Hematopoietic multipotent progenitor cell (in vitro differentiated cells): ENCODE results near the gene MVD. TPM values are rescaled to one million over a fixed set of nuclear protein-coding genes. Genes with fewer than 3 reads are reported as not detected.
A peak's percentile ranks its signal among the peaks of the same experiment; 100 is the strongest.

Source experiments
- DNase-seq, 3 donors: peaks; one replicate each; pipeline ENCODE4 v3.0.0-alpha.2; 2011 to 2015; ENCODE audit warnings: low read depth in 2 of 3, low spot score in 2 of 3
- total RNA-seq: library from RNA; depleted of rRNA; stranded (reverse); fragments of >200 nt; gene quantifications from one replicate; pipeline ENCODE4 v1.2.3, GENCODE V29; 2012

MVD gene
- total RNA-seq, 1 donor: 38.2 TPM

DNA sequence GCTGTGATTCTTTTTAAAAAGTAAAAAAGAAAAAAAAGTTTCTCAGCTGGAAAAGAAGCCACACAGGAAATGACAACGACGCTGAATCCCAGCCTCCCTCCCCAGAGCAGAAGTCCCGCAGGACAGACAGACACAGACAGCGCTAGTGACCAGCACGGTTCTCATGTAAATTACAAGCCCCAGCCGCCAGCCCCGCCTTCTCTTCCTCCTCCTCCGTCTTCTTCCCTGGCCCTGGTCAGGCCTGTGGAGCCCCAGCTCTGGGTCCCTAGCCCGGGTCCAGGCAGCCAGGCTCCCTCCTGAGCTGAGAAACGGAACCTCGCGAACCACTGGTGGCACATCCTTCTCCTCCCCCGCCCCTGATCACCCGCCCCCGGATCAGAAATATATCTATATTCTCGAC, 31.5 kb downstream of the MVD start:
- no peak for DNase-seq

DNA sequence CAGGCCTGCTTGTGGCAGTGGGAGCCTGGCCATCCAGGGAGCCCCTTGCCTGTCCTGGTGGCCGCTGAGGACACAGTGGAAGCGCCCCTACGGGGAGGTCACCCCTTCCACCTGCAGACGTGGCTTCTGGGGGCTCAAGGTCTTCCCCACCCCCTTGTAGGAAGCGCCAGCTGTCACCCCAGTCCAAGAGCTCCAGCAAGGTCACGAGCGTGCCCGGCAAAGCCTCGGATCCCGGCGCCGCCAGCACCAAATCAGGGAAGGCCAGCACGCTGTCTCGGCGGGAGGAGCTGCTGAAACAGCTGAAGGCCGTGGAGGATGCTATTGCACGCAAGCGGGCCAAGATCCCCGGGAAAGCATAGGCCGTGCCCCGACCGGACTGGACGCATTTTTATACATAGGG, 31.9 kb downstream of the MVD start:
- DNase-seq: no peak

DNA sequence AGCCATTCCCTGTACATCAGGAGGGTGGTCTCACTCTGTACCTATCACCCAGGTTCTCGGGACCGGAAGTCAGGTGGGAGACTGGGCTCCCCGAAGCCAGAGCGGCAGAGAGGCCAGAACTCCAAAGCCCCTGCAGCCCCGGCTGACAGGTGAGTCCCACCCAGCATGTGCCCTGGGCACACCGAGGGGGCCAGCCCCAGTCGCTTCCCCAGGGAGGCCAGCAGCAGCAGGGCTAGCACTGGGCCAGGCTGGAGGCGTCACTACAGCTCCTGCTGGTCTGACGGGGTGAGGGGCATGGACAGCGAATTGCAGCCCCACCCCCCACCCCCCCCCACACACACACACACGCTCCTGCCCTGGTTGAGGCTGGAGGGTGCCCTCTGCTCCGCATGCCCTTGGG, 32.5 kb downstream of the MVD start:
- DNase-seq: no peak

DNA sequence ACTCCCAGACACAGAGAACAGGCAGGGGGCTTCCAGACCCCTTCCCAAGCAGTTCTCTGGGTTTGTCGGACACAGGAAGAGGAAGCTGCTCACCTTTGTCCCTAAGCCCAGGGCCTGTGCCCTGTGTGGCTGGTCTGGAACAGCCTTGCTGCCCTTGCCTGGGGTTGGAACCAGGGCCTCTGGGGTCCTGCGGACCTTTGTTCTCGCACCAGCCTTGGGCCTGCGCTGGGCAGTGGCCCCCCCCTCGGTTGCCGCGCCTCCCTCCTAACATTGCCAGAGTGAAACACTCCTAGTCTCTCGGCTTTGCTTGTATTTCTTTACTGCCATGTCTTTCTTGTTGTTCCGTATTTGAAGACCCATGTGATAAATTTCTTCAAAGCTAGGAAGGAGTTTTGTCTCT, 33.1 kb downstream of the MVD start:
- DNase-seq: no peak

- DNase-seq: peak in 1 of 3 donors; percentile 38
Observed at GRCh38 chr16:88628512-88628974, 34.3 kb downstream of the MVD start.

GRCh38 chr16:88627531-88628411, 35.1 kb downstream of the MVD start:
- no peak for DNase-seq

GRCh38 chr16:88626646-88627045, 36.2 kb downstream of the MVD start:
- no peak for DNase-seq

- DNase-seq: no peak
Observed at GRCh38 chr16:88624977-88625576, 37.8 kb downstream of the MVD start.

GRCh38 chr16:88624481-88624880, 38.4 kb downstream of the MVD start:
- DNase-seq: no peak

DNA sequence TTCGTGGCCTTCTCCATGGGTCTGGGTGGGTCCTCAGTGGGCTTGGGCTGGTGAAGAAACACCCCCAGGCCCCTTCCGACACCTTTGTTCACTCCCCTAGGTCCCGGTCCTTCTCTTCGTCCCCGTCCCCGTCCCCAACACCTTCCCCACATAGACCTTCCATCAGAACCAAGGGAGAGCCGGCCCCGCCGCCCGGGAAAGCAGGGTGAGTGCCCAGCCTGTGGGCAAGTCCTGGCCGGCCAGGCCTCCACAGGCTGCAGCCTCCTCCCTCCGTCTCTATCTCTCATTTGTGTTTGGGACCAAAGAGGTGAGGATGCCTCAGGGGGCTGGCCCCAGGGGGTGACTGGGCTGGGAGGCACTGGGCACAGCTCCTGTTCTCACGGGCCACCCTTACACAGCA, 39.0 kb downstream of the MVD start:
- DNase-seq: no peak

- DNase-seq: no peak
Observed at GRCh38 chr16:88622866-88623265, 40.0 kb downstream of the MVD start.

DNA sequence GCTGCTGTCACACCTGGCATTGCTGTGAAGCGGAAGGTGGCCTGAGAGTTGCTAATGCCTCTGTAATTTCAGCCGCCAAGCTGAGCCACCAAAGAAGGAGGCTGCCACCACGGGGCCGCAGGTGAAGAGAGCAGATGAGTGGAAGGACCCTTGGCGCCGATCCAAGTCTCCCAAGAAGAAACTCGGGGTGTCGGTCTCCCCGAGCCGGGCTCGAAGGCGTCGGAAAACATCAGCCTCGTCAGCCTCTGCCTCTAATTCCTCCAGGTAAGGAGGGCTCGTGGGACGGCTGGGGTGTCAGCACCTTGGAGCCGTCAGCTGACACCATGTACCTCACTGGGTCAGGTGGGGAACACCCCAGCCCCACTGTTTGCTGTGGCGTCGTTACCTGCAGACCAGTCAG, 40.8 kb downstream of the MVD start:
- no peak for DNase-seq

DNA sequence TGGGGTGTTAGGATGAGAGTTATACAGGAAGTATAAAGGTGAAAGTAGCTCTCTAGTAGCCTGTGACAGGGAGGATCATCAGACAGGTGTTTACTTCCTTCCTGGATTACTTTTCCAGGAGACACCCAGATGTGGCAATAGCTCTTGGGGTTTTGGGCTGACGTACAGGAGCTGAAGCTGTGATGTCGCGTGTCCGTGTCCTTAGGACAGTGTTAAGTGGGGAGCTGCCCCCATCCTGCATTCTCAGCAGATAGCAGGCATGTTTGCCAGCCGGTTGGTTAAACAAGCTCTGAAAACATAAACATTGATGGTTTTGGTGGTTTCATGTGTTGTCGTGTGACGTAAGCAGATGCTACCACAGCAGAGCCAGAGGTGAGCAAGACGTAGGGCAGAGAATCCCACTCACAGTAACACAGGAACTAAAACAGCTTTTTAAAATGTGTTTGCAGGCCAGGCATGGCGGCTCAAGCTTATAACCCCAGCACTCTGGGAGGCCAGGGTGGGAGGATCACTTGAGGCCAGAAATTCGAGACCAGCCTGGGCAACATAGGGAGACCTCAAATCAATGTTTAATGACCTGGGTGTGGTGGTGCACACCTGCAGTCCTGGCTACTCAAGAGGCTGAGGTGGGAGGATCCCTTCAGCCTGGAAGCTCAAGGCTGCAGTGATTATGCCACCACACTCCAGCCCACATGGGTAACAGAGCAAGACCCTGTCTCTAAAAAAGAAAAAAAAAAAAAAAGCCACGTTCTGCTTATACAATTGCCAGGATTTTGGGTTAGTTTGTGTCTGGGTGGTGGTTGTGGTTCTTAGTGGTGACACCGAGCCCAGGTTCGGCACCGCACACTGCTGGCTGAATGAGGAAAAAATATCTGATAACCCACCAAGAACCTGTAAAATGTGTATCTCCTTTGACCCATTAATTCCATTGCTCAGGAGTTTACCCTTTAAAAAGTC, 42.8 kb downstream of the MVD start:
- peak in 1 of 3 donors; percentile 57 for DNase-seq

GRCh38 chr16:88618956-88619667, 43.8 kb downstream of the MVD start:
- DNase-seq: no peak

GRCh38 chr16:88618182-88618955, 44.5 kb downstream of the MVD start:
- no peak for DNase-seq

GRCh38 chr16:88617268-88618031, 45.4 kb downstream of the MVD start:
- no peak for DNase-seq

DNA sequence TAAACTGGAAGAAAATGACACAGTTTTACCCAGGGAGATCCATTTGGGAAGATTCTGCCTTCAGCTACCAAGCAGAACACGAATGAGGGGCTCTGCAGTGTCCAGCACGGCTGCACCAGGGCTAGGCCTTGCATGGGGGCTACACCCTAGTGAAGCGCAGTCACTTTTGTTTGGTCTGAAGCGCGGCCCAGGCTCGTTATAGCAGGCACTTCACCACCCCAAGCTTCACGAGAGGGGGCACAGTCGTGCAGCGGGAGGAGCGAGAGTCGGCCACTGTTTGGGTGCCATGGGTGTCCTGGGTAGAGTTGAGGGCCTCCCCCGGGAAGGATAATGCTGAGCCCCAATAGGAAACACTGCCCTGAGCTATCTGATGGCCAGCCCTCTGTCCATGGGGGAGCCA, 46.2 kb downstream of the MVD start:
- no peak for DNase-seq

- DNase-seq: no peak
Observed at GRCh38 chr16:88616320-88616719, 46.6 kb downstream of the MVD start.
